Measurements from ENCODE around the gene KRTAP16-1. TPM values are rescaled to one million over a fixed set of nuclear protein-coding genes. Genes with fewer than 3 reads are reported as not detected.

Gene KRTAP16-1
- total and polyA plus RNA-seq, 2 of the 4 experiments (the other 2 are of a cell fraction), result not detected

- TF ChIP-seq MAZ (IDR thresholded peaks at IDR 0.05; ENCODE audit: borderline replicate concordance, low read depth, low read length) (no peak), RFX5 (IDR thresholded peaks at IDR 0.05; ENCODE audit: low read depth, low read length) (no peak), FOS (IDR thresholded peaks at IDR 0.05; ENCODE audit: low read depth, low read length) (no peak)
Measured at GRCh38 chr17:41322903-41323895, 14.1 kb upstream of the KRTAP16-1 start (continued).

Data from IMR-90 (cell line).